ENCODE data around the gene KLK4.

GRCh38 chr19:50897612-50898011, 13.6 kb downstream of the KLK4 start:
- TF ChIP-seq POLR2A (IDR thresholded peaks at IDR 0.05; ENCODE audit: low read depth, low read length) (no peak), TAF1 (IDR thresholded peaks at IDR 0.05; ENCODE audit: low read depth, low read length) (no peak), SPI1 (IDR thresholded peaks at IDR 0.05; ENCODE audit: low read depth, low read length) (no peak), POLR2AphosphoS5 (IDR thresholded peaks at IDR 0.05; ENCODE audit: low read depth, low read length) (no peak)
